ENCODE data around the gene FBXO33.

GRCh38 chr14:39395555-39396254 is 36.5 kb downstream of the FBXO33 start:
- no peak for TF ChIP-seq CTCF (IDR thresholded peaks at IDR 0.05; ENCODE audit: insufficient read depth, low read depth, low read length)
- TF ChIP-seq EZH2 (IDR thresholded peaks at IDR 0.05; ENCODE audit: insufficient read depth, low read length), result no peak

Measured in astrocyte (in vitro differentiated cells and primary cell).